Measurements from ENCODE around the gene NRK. TPM values are rescaled to one million over a fixed set of nuclear protein-coding genes. Genes with fewer than 3 reads are reported as not detected.
"Not testable (repeated sequence)": the region's sequence is repeated elsewhere in the genome, so short reads cannot be mapped to it uniquely, and the experiment has no call there.

Gene NRK
- total RNA-seq, 2 donors from 2014 or later = not detected

DNA sequence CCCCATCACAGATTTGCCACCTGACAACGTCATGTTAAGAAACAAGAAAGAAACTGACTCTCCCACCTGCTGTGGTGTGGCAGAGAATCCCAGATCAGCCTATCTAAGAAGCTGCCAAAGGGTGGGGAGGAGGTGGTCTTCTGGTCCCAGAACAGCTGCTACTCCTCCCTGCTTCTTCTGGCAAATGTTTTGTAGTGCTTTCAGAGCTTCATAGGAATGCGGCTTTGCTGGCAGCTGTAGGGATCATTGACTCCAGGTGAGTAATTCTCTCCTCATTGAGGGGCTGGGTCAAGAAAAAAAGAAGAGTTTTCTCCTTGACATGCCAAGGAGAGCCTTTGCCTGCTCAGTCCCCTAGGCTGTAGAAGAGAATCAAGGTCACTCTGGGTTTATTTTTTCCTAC is 23.3 kb downstream of the NRK start:
- Mint-ChIP-seq H3K27ac (no peak overlapping the region), H3K4me1 (no peaks in the 10 kb centered on the region), H3K27me3 (no peaks in the 10 kb centered on the region), H3K36me3 (ENCODE audit: low read depth) (no peaks in the 10 kb centered on the region), H3K4me3 (no peak overlapping the region), H3K9me3 (no peaks in the 10 kb centered on the region)
- ATAC-seq (replicated peaks) = no peak

- H3K27me3 Mint-ChIP-seq; H3K36me3 Mint-ChIP-seq (ENCODE audit: low read depth); ATAC-seq (replicated peaks): not testable (repeated sequence)
Observed at GRCh38 chrX:105850100-105850499, 27.8 kb downstream of the NRK start.

DNA sequence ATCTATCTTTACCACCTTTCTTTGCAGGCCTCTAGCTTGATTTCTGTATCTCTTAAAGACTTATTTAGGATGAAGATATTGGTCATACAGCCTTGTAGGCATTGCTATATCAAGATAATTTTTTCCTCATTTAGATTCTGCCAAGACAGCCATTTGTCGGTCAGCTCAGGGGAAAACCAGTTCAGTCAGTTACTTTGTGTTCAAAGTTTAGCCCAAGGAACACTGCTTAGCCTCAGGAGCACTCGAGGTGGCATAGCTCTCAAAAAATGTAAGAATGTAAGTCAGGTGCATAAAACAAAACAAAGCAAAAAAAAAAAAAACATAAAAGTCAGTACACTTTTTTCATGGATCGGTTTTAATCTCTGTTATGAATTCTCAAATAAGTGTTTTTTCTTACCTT is 43.4 kb downstream of the NRK start:
- Mint-ChIP-seq H3K27ac (no peak overlapping the region), H3K27me3 (no peaks in the 10 kb centered on the region), H3K36me3 (ENCODE audit: low read depth) (no peaks in the 10 kb centered on the region), H3K4me1 (no peaks in the 10 kb centered on the region), H3K4me3 (no peak overlapping the region), H3K9me3 (no peaks in the 10 kb centered on the region)
- no peak for ATAC-seq (replicated peaks)

More at GRCh38 chrX:105850100-105850499, 27.8 kb downstream of the NRK start:
- not testable (repeated sequence) for H3K4me3 Mint-ChIP-seq, H3K9me3 Mint-ChIP-seq, H3K27ac Mint-ChIP-seq, H3K4me1 Mint-ChIP-seq

DNA sequence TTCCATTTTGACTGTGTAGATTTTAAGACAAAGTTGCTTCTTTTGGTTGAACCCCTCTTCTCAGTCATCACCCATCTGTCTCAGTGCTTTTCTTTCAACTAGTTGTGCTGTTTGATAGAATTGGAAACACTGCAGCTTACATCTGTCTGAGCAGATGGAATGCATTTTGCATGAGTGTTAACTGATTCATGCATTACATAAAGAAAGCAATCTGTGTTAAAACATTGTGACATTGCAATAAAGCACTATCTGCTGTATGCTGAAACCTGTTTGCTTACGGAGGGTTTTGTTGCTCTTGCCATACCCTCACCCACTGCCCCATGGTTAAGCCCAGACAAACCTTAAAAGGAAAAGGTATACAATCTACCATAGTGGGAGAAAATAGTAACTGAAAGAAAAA is 47.4 kb downstream of the NRK start:
- Mint-ChIP-seq H3K36me3 (ENCODE audit: low read depth) (no peaks in the 10 kb centered on the region), H3K27ac (no peak overlapping the region), H3K4me1 (no peaks in the 10 kb centered on the region), H3K4me3 (no peak overlapping the region), H3K27me3 (no peaks in the 10 kb centered on the region), H3K9me3 (peaks cover 3% of the 10 kb centered on the region)
- no peak for ATAC-seq (replicated peaks)

- Mint-ChIP-seq H3K9me3 (peaks cover 3% of the 10 kb centered on the region), H3K4me1 (no peaks in the 10 kb centered on the region), H3K4me3 (no peak overlapping the region), H3K36me3 (ENCODE audit: low read depth) (no peaks in the 10 kb centered on the region), H3K27ac (no peak overlapping the region), H3K27me3 (no peaks in the 10 kb centered on the region)
- no peak for ATAC-seq (replicated peaks)
Observed at GRCh38 chrX:105870445-105870844, 48.1 kb downstream of the NRK start.

GRCh38 chrX:105872941-105873340 is 50.6 kb downstream of the NRK start:
- Mint-ChIP-seq H3K36me3 (ENCODE audit: low read depth) (no peaks in the 10 kb centered on the region), H3K27me3 (no peaks in the 10 kb centered on the region), H3K4me1 (no peaks in the 10 kb centered on the region), H3K27ac (no peak overlapping the region), H3K9me3 (peaks cover 3% of the 10 kb centered on the region), H3K4me3 (no peak overlapping the region)
- ATAC-seq (replicated peaks) = no peak

GRCh38 chrX:105874790-105875189 is 52.5 kb downstream of the NRK start:
- Mint-ChIP-seq H3K36me3 (ENCODE audit: low read depth) (no peaks in the 10 kb centered on the region), H3K27me3 (no peaks in the 10 kb centered on the region), H3K27ac (no peak overlapping the region), H3K4me1 (no peaks in the 10 kb centered on the region), H3K9me3 (peaks cover 6% of the 10 kb centered on the region), H3K4me3 (no peak overlapping the region)
- no peak for ATAC-seq (replicated peaks)

DNA sequence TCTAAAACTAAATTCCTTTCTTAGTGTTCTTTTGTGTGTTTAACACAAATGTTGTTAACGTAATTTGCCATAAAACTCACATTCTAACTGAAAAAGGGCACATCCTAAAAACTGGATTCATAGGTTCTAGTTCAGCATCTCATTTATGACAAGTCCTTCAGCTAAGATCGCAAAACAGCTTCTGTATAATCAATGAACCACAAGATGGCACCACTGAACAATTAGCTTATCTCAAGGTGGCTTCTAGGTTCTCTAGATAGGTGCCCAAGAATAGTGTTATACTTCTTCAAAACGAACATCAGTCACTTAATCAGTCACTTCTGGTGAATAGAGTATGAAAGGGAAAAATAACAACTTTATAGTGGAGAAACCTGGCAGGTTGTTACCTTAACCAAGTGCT is 54.3 kb downstream of the NRK start:
- Mint-ChIP-seq H3K9me3 (peaks cover 6% of the 10 kb centered on the region), H3K27me3 (no peaks in the 10 kb centered on the region), H3K4me1 (no peaks in the 10 kb centered on the region), H3K36me3 (ENCODE audit: low read depth) (no peaks in the 10 kb centered on the region), H3K4me3 (no peak overlapping the region), H3K27ac (no peak overlapping the region)
- no peak for ATAC-seq (replicated peaks)

DNA sequence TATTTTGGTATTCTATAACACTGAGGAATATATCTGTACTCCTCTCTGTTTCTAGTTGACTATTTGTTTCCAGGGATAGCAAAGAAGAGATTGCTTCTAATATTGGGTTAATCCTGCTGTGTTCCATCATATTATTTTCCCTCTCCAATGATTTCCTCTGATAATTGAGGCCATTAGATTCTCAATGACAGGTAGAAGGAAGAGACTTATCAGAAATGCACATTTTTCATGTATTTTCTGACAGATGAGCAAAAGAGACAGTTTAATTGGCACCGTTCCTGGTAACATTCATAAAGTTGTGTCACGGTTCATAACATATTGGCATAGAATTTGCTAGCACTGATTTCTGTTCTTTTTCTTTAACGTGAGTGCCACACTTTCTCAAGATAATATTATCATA is 58.2 kb downstream of the NRK start:
- H3K36me3 Mint-ChIP-seq (ENCODE audit: low read depth) = no peaks in the 10 kb centered on the region

DNA sequence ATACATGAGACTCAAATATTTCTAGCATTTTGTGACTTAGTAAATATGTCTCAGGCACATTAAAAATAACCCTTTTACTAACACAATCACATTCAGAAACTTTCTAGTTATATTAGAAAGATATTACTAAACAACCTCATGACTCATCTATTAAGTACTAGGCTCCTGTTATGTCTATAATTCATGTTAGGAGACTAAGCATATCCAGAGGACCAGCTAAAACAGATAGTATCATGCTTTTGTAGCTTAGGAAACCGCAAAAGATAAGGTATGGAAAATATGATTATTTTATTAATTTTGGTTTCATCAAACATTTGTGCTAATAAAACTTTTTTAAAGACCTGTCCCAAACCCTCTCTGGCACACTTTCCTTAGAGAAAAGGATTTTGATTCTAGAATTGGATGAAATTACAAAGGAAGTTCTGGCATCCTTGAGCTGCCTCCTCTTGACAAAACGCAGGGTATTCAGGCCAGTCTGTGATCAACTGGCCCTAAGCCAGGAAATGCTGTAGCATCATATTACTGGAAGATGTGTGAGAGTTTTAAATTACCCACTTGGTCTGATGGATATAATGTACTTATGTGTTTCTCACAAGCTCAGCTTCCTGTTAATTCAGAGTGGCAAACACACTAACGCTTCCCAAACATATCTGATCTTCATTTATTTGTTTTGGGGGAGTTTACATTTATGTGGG is 60.4 kb downstream of the NRK start:
- no peak for ATAC-seq (replicated peaks)
- H3K4me1 Mint-ChIP-seq = no peaks in the 10 kb centered on the region
- H3K27ac Mint-ChIP-seq = no peak overlapping the region
- H3K9me3 Mint-ChIP-seq = peaks cover 4% of the 10 kb centered on the region
- H3K36me3 Mint-ChIP-seq (ENCODE audit: low read depth) = no peaks in the 10 kb centered on the region
- no peaks in the 10 kb centered on the region for H3K27me3 Mint-ChIP-seq
- H3K4me3 Mint-ChIP-seq = no peak overlapping the region

More for the DNA sequence above, 58.2 kb downstream of the NRK start:
- Mint-ChIP-seq H3K9me3 (peaks cover 4% of the 10 kb centered on the region), H3K4me3 (no peak overlapping the region), H3K4me1 (no peaks in the 10 kb centered on the region), H3K27me3 (no peaks in the 10 kb centered on the region), H3K27ac (no peak overlapping the region)
- no peak for ATAC-seq (replicated peaks)

DNA sequence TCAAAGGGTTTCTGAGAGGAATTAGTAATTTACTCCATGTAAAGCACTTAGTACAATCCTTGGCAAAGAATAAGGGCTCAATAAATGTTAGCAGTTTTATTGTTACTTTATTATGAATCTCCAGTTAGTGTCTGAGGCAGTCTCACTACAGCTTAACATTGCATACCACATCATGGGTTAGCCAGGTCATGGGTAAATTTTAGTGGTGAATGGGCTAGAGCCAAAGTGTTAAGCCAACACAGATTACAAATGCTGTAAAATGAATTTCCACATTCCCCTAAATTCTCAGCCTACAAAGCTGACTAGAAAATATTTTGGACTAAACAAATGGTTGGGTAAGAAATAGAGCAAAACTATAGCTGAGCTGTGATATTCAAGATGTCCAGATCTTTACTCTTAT is 72.4 kb downstream of the NRK start:
- no peak for ATAC-seq (replicated peaks)
- no peaks in the 10 kb centered on the region for H3K4me1 Mint-ChIP-seq

DNA sequence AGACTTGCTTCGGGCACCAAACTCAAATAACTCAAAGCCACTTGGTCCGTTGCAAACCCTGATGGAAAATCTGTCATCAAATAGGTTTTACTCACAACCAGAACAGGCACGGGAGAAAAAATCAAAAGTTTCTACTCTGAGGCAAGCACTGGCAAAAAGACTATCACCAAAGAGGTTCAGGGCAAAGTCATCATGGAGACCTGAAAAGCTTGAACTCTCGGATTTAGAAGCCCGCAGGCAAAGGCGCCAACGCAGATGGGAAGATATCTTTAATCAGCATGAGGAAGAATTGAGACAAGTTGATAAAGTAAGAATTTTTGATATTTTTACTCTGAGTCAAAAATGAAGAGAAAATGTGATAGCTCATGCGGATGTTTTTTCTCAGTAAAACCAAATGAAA is 87.2 kb downstream of the NRK start:
- ATAC-seq (replicated peaks) = no peak
- Mint-ChIP-seq H3K4me3 (no peak overlapping the region), H3K4me1 (no peaks in the 10 kb centered on the region), H3K9me3 (no peaks in the 10 kb centered on the region), H3K36me3 (ENCODE audit: low read depth) (no peaks in the 10 kb centered on the region), H3K27me3 (no peaks in the 10 kb centered on the region), H3K27ac (no peak overlapping the region)

More for the DNA sequence above, 72.4 kb downstream of the NRK start:
- Mint-ChIP-seq H3K27me3 (no peaks in the 10 kb centered on the region), H3K9me3 (no peaks in the 10 kb centered on the region), H3K4me3 (no peak overlapping the region), H3K27ac (no peak overlapping the region), H3K36me3 (ENCODE audit: low read depth) (no peaks in the 10 kb centered on the region)

GRCh38 chrX:105910563-105911105 is 88.3 kb downstream of the NRK start:
- no peak for ATAC-seq (replicated peaks)
- H3K4me1 Mint-ChIP-seq = no peaks in the 10 kb centered on the region
- H3K36me3 Mint-ChIP-seq (ENCODE audit: low read depth) = no peaks in the 10 kb centered on the region
- no peak overlapping the region for H3K27ac Mint-ChIP-seq
- no peak overlapping the region for H3K4me3 Mint-ChIP-seq
- H3K9me3 Mint-ChIP-seq = no peaks in the 10 kb centered on the region
- H3K27me3 Mint-ChIP-seq = no peaks in the 10 kb centered on the region

DNA sequence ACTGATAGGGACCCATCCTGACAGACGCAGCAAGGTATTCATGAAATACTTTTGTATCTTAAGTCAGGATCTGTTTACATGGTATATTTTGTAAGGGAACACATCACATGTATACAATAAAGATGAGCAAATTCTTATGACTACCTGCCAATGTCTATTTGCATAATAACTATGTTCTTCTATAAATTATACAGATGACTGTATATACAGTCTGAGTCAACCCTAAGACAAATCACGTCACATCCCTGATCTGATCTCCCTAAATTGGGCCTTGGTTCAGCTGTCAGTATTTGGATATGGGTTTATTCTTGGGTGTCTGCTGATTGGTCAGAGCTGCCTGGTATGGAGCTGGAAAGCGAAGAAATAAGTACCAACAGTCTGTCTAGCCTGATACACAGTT is 122.9 kb downstream of the NRK start:
- Mint-ChIP-seq H3K9me3 (no peaks in the 10 kb centered on the region), H3K4me3 (no peak overlapping the region), H3K4me1 (no peaks in the 10 kb centered on the region), H3K27ac (no peak overlapping the region), H3K36me3 (ENCODE audit: low read depth) (no peaks in the 10 kb centered on the region), H3K27me3 (no peaks in the 10 kb centered on the region)
- ATAC-seq (replicated peaks) = no peak

- H3K27ac Mint-ChIP-seq = no peak overlapping the region
- no peak overlapping the region for H3K4me3 Mint-ChIP-seq
- no peaks in the 10 kb centered on the region for H3K9me3 Mint-ChIP-seq
- ATAC-seq (replicated peaks) = no peak
- H3K36me3 Mint-ChIP-seq (ENCODE audit: low read depth) = no peaks in the 10 kb centered on the region
- H3K4me1 Mint-ChIP-seq = no peaks in the 10 kb centered on the region
- no peaks in the 10 kb centered on the region for H3K27me3 Mint-ChIP-seq
Observed at GRCh38 chrX:105969487-105969886, 147.1 kb downstream of the NRK start.

Data from activated T-helper 17 cell treated with anti-CD3 and anti-CD28 coated beads, Interleukin-2, amount 50 U/mL, for 72 hours (primary cell).